GM18499 (cell line): ENCODE measurements around the gene CAMTA1.
"Not testable (repeated sequence)": the region's sequence is repeated elsewhere in the genome, so short reads cannot be mapped to it uniquely, and the experiment has no call there.

Source experiments
- ATAC-seq: cut with Tn5 transposase; IDR thresholded peaks from one replicate; pipeline ENCODE4 v1.9.1; 2021; ENCODE audit warnings: moderate number of reproducible peaks; ENCODE audit not compliant: insufficient read depth, unreplicated experiment

CAMTA1 gene

DNA sequence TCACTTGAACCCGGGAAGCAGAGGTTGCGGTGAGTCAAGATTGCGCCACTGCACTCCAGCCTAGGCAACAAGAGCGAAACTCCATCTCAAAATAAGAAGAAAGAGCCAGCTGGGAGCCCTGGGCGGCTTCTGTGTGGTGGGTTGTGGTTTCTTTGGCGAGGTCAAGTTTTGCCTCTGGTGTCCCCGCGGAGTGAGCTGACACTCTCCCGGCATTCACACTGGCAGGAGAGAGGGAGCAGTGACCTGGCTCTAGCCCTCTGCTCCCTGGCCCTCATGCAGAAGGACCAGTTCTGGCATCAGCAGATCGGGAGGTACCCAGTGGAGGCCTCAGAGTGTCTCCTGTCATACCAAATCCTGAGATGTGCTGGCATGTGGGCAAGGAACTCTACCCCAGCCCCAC lies 904.8 kb downstream of the CAMTA1 start:
- no peak for ATAC-seq

DNA sequence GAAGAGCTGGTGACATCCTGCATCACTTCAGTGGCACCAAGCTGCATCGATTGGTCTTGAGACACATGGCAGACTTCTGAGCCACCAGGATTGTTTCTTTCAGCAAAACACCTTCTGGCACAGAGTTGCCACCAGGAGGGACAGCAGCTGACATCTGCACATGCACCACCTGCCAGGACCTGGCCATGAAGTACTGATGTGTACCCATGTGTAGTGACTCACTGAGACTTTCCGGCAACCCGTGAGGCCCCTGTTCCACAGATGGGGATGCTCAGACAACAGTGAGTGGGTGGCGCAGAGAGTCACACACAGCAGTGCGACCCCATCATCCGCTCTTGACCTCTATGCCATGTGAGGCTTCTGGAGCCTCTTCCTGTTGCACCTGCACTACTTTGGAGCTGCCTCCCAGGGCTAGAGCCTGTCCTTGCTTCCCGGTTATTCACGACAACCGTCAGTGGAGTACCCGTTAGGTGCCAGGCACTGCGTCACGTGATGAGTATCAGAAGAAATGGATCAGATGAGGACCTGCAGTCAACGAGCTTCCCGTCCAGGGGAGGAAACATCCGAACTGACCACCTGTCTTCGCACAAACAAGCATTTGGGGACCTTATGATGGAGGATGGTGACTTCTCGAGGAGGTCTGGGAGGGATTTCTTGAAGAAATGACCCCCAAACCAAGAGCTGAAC lies 905.4 kb downstream of the CAMTA1 start:
- ATAC-seq: no peak

DNA sequence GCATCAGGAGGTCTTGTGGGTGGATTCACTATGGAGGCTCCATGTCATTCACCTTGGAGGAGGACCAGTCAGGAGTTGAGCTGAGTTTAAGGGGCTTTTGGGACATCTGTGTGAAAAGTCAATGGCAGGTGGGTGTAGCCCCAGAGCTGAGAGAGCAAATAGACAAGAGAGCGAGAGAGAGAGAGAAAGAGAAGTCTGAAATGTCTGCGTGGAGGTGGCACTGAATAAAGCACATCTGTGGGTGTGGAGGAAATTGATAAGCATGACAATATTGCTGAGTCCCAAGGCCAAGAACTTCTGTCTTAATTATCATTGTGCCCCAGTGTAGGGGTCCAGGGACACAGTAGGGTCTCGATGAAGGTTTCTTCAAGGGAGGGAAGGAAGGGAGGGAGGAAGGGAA lies 906.3 kb downstream of the CAMTA1 start:
- no peak for ATAC-seq

DNA sequence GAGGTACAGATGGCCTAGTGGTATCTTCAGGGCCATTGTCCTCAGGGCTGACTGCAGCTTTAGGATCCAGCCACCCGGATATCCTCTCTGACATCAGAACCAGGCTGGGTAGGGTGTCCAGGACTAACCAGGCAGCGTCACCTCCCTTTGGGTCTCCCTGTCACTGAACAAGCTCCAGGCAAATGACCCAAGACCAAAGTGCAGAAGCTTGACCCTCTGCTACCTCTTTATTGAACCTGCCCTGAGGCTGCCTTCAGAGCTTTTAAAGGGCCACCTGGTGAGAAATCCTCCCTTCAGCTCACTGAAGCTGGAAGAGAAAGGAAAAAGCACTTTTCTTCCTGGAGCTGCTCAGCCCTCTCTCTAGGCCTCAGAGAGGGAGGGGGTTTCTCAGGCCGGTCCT lies 906.8 kb downstream of the CAMTA1 start:
- ATAC-seq: no peak

DNA sequence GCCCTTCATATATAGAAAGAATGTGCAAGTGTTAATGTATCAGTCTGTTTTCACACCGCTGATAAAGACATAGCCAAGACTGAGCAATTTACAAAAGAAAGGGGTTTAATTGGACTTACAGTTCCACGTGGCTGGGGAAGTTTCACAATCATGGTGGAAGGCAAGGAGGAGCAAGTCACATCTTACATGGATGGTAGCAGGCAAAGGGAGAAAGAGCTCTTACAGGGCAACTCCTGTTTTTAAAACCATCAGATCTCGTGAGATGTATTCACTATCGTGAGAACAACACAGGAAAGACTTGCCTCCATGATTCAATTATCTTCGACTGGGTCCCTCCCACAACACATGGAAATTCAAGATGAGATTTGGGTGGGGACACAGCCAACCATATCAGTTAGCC lies 907.8 kb downstream of the CAMTA1 start:
- ATAC-seq: not testable (repeated sequence)

GRCh38 chr1:7693662-7694061 lies 908.4 kb downstream of the CAMTA1 start:
- ATAC-seq: no peak

DNA sequence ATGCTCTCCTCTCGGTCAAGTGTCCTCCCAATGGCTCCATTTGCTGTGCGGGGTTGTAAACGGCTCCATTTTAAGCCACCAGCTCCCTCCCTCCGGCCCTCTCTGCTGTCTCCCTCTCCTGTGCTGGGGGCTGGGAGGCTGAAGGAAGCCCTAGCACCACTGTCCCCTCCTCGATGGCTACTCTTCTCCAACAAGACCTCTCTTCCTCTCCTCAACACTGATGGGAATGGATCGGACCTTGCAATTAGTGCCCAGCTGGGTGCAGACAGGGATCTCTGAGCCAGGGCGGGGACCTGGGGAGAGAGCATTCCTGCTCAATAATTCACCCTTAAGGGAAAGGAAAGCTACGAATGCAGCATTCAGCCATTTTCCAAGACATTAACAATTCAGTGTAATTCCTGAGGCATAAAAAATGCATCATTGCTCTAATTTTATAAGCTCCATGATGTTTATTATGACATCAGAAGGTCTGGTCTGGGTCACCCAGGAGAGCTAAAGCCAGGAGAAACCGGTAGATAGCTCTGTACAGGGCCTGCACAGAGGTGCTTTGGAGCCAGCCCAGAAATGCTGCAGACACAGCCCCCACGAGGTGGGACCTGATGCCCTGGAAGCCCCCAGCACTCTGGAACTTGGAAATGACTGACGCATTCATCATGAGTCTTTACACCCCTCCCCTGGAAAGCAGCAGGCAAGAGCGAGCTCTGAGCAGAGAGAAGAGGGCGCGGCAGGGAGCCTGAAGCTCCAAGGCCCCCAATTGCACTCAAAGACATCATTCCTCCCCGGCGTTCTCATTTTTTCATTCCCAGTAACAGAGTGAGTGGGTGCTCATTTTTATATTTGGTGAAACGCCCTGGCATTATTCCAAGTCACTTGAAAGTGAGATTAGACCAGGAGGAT lies 909.6 kb downstream of the CAMTA1 start:
- no peak for ATAC-seq

DNA sequence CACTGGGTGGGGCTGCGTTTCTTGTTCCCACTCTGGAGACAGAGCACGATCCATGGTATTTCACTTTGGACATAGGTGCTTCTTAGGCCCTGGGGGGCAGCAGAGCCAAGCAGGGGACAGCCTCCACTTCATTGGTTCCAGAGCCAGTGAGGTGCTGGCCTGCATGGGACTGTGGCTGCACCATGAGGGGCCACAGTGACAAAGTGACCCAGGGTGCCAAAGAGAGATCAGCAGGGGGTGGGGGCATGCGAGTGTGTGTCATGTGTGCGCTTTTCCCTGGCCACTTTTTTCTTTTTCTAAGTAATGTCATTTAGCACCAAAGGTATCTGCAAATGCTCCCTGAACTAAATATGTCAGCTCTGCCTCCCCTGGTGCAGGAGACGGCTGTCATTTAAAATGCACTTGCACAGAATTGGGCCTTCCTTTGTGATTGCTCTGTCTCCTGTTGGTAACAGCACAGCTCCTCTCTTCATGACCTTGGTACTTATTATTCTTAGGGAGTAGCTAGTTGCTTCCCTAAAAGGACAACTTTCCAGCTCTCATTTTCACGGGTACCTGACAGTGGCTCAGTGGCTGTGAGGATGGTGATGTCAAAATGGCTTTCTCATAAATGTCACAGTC lies 910.4 kb downstream of the CAMTA1 start:
- ATAC-seq: no peak

- ATAC-seq: no peak
Measured at GRCh38 chr1:7698641-7699040, 913.4 kb downstream of the CAMTA1 start.

GRCh38 chr1:7702365-7702764 lies 917.1 kb downstream of the CAMTA1 start:
- no peak for ATAC-seq

DNA sequence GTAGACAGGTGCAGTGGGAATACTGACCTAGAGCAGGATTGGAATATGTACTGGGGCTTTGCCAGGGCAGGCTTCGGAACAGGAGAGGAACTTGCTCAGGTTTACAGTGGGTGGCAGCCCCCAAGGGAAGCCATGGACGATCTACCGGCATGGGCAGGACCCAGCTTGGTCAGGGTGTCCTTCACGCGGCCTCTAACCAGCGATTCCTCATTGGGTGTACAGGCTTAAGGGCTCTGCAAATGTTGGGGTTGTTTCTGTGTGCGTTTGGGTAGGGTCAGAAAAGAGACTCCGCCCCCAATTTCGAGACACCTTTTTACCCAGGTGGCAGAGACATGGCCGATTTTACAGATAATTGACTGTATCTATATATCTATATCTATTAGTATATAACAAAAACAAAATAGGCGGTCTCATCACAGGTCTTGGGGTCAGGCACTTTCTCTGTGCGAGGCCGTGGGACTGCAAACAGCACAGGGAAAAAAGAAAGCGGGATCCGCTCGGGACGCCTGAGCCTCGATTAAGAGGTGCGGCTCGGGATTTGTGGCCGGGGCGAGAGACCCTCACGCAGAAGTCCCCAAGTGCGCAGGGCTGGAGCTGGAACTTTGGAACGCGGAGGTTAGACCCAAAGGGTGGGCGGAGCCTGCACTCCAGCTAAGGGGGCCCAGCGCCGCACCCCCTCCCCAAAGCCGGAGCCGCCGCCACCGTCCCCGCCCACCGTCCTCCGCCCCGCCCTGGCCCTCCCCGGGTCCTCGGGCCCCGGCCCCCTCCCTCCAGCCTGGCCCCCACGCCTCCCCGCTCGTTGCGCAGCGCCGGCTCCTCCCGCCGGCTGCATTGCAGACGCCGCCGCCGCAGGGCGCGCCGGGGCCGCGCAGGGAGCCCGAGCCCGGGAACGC lies 918.3 kb downstream of the CAMTA1 start:
- ATAC-seq: no peak

DNA sequence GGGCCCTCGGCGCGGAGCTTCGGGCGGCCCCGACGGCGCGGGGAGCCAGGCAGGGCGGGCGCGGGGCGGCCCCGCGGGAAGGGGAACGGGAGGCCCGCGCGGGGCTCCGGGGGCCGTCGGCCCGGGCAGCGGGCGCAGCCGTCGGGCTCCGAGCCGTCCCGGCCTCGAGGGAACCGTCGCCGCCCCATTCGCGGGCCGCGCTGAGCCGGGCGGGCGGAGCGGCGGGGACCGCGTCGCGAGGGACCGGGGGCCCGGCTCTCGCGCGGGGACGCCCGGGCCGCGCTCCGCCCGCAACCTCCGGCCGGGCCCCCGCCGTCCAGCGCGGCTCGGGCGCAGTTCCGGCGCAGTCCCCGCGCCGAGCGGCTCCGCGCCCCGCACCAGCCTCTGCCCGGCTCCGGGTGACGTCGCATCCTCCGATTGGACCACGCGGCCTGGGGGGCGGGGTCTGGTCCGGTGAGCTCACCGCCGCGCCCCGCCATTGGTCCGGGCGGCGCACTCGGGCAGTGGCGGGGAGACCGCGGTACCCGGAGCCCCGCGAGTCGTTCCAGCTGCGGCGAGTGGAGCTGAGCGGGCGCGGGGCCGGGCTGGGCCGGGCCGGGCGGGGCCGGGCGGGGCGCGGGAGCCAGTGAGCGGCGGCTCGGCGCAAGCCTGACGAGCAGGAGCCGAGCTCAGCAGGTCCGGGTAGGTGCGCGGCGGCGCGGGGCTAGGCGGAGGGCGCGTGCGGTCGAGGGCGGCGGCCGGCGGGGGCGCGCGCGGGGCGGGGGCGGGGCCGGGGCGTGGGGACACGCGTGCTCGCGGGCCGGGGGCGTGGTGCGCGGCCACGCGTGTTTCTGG lies 919.2 kb downstream of the CAMTA1 start:
- no peak for ATAC-seq

- no peak for ATAC-seq
Measured at GRCh38 chr1:7705048-7705907, 920.0 kb downstream of the CAMTA1 start.

DNA sequence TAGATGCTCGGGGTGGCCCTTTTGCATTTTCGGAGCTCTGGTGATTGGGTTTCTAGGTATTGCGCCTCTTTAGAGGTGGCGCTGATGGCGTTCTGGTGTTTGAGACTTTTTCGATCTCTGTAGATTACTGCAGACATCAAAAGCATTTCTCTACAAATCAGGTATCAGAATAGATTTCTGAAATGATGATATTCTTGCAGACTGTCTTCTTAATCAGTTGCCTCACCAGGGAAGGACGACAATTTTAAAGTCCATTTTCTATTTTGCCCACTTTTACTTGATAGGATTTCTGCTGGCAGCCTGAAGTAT lies 920.6 kb downstream of the CAMTA1 start:
- no peak for ATAC-seq

DNA sequence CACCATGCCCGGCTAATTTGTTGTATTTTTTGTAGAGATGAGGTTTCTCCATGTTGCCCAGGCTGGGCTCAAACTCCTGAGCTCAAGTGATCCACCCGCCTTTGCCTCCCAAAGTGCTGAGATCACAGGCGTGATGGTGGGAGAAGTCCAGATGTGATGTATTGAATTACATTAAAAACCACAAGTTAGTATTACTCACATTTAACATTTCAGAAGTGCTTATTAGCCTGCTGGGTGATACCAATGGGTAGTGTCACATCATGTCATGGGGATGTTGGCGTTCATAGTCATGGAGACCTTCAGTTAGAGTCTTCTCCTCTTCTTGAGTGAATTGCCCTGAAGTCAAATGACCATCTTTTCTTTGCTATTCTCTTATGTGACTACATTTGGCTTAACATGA lies 922.3 kb downstream of the CAMTA1 start:
- ATAC-seq: no peak

GRCh38 chr1:7708065-7708464 lies 922.8 kb downstream of the CAMTA1 start:
- ATAC-seq: not testable (repeated sequence)

DNA sequence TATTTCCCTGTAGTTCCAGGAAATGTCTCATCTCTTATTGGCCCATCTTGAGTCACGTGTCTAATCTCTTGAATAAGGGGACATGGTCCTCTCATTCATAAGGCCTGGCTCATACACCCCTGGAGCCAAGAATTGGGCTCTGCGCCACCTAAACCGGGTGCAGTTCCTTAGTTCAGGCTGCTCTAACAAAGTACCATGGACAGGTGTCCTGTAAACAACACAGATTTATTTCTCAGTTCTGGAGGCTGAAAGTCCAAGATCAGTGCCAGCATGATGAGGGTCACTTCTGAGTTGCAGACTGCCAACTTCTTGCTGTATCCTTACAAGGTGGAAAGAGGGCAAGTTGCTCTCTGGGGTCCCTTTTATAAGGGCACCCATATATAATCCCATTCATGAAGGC lies 925.6 kb downstream of the CAMTA1 start:
- no peak for ATAC-seq

DNA sequence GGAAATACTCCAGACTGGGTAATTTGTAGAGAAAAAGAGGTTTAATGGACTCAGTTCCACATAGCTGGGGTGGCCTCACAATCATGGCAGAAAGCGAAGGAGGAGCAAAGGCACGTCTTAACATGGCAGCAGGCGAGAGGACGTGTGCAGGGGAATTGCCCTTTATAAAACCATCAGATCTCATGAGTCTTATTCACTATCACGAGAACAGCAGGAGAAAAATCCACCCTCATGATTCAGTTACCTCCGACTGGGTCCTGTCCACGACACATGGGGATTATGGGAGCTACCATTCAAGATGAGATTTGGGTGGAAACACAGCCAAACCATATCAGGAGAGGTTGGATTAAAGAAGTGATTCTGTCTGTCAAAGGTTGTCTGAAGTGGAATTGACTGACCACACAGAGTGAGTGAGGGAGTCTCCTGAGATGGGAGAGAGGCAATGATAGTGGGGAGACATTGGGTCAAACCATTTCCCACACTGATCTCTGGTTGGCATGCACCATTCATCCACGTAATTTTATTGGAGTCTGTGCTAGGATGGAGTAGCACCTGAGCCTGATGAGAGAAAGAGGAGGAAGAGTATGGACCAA lies 927.6 kb downstream of the CAMTA1 start:
- no peak for ATAC-seq
